ENCODE results near the gene FAM234B.

Gene FAM234B

DNA sequence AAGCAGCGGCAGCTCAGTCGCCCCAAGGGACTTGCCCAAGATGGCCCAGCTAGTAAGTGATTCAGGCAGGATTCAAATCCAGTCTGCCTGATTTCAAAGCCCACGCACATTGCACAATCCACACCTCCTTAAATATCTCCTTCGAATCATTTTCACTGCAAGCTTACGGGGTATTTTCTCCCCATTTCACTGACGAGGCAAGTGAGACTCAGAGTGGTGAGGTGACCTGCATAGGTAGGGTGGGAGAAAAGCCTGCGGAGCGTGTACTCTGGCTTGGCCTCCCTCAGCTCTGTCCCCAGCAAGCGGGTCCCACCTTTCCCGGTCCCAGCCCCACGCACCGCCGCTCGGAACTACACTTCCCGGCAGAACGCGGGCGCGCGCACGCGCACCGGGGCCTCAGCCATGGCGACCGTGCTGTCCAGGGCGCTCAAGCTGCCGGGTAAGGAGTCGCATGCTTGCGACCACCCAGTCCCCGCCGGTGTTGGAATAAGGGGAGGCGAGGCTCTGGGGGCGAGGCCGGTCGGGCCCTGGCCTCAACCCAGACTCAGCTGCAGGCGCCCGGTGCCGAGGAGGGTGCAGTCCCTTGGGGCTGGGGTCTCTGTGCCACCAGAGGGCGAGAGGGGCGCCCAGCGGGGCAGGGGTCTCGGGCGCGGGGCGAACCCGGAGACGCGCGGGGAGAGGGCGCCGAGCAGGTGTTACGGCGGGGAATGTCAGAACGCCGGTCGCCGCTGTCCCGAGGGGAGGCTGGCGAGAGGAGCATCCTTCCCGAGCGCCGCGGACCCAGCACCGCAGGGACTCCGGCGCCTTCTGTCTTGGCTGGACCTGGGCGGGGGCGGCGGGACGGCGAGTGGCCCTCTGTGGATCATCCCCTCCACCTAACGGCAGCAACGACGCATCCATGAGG lies at the start of gene FAM234B:
TSS of gene FAM234B (plus strand) at position 380 of the 904 bp plus-strand sequence. CDS start at position 403, 23 bp downstream.
- DNase-seq: no peak

DNA sequence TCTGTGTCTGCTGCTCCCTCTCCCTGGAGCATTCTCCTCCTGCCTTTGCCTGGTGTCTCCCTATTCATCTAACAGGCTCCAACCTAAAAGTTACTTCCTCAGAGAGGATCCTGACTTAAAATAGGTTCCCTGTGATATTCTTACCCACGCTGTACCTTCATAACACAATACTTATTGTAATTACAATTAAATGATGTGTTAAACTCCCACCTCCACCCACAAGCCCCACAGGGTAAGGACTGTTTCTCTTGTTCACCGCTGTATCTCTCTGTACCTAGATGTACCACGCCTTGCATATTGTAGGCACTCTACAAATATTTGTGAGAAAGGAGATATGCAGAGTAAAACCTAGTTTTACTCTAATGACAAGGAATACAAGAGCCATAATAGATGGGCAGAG lies 49.1 kb upstream of the FAM234B start:
- no peak for DNase-seq

DNA sequence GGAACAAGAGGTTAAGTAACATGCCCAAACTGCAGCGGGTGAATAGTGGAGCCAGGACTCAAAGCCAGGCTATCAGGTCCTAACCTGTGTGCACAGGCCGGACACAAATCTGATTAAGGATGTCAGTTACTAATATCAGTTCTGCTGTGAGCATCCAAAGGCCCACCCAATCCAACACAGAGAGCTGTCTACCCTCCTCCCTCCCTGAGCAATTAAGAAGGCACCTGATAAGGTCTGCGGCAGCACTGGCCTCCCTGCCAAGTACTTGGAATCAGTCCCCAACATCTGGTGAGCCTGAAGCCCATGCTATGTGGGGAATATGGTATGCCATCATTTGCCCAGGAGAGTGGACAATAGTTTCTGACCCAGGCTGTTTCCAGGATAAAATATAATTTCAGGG lies 48.0 kb upstream of the FAM234B start:
- DNase-seq: no peak

- no peak for DNase-seq
These were observed 47.0 kb upstream of the FAM234B start for GRCh38 chr12:12997156-12997555.

DNA sequence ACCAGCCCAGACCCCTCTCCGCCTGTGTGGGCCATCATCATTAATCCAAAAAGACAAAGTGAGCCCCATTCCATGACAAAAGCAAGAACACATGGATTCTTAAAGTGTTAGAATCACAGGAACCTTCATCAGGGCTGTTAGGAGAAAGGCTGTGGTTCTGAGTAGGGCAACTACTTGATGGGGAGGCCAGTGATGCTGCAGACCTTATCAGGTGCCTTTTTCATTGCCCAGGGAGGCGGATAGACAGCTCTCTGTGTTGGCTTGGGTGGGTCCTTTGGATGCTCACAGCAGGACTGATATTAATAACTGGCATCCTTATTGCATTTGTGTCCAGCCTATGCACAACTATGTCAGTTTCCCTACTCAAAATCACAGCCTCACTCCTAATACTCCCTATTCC lies 46.4 kb upstream of the FAM234B start:
- no peak for DNase-seq

- DNase-seq: no peak
These were observed 45.9 kb upstream of the FAM234B start for GRCh38 chr12:12998248-12998647.

- no peak for DNase-seq
These were observed 44.8 kb upstream of the FAM234B start for GRCh38 chr12:12999271-12999958.

GRCh38 chr12:12999959-13000615 lies 44.1 kb upstream of the FAM234B start, which contains the start of gene HEBP1:
TSS of gene HEBP1 (minus strand) at chr12:13000265. CDS start at chr12:13000114, 151 bp downstream.
- DNase-seq: peak; percentile 53

GRCh38 chr12:13000616-13000924 lies 43.6 kb upstream of the FAM234B start:
- DNase-seq: no peak

DNA sequence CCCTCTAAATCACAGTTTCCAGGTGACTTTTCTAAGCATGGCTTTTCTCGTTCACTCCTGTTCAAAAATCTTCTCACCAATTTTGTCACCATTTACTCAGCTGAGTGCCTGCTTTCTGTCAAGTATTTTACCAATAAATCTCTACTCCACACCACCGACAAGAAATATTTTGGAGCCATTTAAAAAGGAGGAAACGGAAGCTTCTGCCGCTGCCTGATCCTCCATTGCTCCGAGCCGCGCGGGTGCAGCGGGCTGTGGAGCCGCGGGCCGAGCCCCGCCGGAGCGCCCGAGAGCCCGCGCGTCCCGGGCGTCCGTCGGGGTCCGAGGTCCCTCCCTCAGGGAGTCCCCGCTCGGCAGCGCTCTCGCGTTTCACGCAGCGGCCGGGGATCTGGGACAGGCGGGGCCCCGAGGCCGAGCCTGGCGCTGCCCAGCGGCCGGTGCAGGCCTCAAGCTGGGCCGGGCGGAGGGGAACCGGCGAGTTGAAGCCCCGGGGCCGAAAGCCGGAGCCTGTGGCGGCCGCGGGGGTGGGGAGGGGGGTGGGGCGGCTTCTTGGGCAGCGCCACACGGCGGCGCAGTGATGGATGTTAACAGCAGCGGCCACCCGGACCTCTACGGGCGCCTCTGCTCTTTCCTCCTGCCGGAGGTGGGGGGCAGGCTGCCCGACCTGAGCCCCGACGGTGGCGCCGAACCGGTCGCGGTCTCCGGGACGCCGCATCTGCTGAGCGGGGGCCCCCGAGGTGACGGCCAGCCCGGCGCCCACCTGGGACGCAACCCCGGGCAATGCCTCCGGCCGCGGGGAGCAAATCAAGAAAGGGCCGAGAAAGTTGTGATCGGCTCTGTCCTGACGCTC lies 43.0 kb upstream of the FAM234B start:
- no peak for DNase-seq

GRCh38 chr12:13001775-13002040 lies 42.5 kb upstream of the FAM234B start:
- no peak for DNase-seq

DNA sequence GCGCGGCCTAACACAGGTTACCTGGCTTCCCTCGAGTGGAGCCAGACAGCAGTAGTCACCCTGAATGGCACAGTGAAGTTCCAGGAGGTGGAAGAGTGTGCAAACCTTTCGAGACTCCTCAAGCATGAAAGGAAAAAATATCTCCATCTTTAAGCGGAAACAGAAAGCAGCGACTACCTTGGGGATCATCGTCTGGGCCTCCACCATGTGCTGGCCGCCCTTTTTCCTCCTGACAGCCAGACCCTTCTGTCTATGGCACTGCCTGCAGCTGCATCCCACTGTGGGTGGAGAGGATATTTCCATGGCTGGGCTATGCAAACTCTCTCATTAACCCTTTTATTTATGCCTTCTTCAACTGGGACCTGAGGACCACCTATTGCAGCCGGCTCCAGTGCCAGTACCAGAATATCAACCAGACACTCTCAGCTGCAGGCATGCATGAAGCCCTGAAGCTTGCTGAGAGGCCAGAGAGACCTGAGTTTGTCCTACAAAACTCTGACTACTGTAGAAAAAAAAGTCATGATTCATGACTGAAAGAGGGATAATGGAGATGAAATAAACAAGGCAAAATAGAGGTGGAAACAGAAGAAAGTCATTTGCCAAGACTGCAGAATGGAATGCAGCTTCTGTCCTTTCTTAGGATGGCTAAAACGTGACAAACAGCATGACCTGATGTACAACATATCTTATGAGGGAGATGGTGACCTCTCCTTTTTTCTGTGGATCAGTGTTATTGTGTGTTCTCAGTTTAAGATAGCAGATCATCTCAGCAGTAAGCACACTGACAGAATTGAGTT lies 41.7 kb upstream of the FAM234B start:
- DNase-seq: no peak

DNA sequence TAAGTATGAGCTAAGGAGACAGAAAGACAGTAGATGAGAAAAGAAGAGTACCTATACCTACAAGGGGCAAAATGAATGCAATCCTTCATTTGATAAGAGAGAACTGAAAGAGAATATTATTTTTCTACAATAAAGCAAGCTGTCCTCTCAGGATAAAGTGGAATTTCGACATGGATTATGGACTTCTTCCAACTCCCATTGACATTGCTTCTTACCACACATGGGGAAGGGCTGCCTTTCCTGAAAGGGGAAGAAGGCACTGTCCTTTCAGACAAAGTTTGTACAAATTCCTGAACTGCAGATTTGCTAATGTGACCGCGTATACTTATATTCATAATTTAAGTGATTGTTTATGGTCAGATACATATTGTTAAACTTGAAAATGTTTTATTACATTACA lies 39.8 kb upstream of the FAM234B start:
- no peak for DNase-seq

DNA sequence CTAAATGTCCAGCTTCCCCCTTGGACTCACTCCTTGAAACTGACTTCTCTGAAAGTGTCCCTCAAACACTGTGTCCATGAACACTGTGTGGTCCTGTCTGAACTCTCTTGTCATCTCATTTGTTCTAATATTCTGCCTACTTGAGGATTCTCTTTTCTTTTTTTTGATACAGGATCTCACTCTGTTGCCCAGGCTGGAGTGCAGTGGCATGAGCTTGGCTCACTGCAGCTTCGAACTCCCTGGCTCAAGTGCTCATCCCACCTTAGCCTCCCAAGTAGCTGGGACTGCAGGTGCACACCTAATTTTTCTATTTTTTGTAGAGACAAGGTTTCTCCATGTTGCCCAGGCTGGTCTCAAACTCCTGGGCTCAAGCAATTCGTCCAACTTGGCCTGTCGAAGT lies 39.2 kb upstream of the FAM234B start:
- DNase-seq: no peak

DNA sequence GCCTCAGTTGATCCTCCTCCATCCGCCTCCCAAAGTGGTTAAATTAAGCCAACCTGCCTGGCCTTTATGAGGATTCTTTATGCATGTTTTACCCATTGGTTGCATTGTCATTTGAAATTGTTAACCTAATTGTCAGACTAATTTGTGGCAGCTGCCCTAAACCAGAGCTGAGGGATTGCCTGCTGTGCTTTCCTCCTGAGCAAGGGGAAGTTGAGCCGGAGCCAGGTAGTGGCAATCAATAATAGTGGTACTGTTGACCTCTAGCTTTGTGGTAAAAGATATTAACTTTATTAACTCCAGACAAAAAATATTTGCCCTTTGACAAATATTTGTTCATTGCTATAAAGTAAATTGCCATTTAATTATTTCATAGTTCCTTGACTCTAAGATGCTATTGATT lies 38.5 kb upstream of the FAM234B start:
- no peak for DNase-seq

DNA sequence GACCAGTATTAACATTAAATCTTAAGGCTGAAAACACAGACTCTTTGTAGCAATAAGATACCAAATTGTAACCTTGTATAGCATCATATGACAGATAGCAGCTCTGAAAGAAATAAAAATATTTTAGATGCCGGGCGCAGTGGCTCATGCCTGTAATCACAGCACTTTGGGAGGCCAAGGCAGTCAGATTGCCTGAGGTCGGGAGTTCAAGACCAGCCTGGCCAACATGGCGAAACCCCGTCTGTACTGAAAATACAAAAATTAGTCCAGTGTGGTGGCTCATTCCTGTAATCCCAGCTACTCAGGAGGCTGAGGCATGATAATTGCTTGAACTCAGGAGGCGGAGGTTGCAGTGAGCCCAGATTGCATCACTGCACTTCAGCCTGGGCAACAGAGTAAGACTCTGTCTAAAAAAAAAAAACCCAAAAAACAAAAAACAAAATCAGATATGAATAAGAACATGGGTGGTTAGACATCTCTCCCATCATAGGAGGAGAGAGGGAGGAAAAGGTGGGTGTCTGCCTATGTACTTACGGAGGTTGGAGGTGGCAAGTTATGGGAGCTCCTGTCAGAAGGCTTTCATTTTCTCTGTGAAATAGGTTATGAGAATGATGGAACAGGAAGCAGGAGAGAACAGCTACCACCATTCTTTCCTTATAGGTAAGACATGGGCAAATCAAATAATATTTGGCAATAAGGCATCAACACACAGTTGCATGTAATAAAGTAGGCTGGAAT lies 36.5 kb upstream of the FAM234B start:
- no peak for DNase-seq

GRCh38 chr12:13008741-13009380 lies 35.3 kb upstream of the FAM234B start:
- no peak for DNase-seq

GRCh38 chr12:13011098-13011497 lies 33.1 kb upstream of the FAM234B start:
- DNase-seq: no peak

DNA sequence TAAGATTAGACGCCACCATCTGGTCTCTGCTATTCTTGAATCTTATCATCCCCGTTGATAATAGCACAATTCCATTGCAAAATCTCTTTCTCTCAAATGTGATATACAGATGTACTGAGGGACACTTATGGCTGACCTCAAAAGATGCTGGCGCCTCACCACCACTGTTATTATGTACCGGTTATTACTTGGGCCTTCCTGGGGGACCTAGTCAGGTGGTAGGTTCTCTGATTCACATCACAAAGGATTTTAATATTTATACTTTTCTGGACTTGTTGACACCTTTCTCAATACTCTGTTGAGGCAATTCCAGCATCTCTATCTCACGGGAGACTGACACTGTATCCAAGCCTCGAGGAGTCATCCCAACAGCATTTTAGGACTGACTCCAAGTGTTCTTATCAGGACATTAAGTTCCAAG lies 21.3 kb upstream of the FAM234B start:
- DNase-seq: no peak

DNA sequence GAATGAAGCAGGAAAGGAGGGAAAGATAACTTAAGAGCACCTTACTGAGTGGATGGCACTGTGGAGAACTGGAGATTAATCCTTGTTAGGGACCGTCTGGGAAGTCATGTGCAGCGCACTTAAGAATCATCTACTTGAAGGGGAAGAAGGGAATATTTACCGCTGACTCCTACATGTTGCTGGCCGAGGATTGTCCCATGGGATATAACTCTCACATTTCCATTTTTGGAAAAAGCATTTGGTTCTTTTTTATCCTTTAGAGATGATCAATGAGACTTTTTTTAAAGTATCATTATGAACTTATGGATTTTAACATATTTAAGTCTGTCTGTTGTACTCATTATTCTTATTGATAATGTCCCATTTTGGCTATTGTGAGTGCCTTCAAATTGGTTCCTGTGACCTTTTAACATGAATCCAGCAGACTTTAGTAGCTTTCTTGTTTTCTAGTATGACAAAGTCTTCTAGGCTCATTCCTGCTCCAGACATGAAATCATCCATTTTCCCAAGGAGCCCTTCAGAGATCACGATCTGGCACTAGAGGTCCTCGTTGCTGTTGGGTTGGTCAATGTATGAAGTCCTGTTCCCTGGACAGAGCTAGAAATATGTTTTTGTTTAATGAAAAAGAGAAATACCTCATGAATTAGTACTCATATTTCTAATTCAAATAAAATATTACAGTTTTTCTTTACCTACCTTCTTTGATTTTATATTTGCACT lies 20.2 kb upstream of the FAM234B start:
- DNase-seq: no peak
